ENCODE results near the gene VPS37C.

Gene VPS37C

DNA sequence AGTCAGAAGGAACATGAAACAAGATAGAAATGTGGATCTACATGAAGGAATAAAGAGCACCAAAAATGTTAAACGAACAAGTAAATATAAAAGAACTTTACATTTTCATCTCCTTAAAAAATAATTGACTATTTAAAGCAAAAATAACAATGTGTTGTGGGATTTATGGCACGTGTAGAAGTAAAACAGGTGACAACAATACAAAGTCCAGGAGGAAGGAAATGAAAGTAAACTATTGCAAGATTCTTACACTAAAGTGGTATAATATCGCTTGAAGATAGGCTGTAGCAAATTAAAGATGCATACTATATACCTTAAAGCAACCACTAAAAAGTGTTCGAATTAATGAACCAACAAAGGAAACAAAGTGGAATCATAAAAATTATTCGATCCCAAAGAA, 5.5 kb downstream of the VPS37C start:
- H3K4me3 ChIP-seq (ENCODE audit: low read depth, low read length) = no peak overlapping the region

DNA sequence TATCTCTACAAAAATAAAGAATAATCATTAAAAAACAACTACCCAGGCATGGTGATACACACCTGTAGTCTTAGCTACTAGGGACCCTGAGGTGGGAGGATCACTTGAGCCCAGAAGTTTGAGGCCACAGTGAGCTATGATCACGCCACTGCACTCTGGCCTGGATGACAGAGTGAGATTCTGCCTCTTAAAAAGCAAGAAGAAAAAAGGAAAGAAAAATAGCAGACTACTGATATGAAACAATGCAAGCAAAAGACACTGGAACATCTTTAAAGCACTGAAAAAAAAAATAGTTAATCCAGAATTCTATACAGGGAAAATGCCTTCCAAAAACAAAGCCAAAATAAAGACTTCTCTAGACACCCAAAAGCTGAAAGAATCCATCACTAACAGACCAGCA, 5.9 kb downstream of the VPS37C start:
- H3K4me3 ChIP-seq (ENCODE audit: low read depth, low read length) = no peak overlapping the region

DNA sequence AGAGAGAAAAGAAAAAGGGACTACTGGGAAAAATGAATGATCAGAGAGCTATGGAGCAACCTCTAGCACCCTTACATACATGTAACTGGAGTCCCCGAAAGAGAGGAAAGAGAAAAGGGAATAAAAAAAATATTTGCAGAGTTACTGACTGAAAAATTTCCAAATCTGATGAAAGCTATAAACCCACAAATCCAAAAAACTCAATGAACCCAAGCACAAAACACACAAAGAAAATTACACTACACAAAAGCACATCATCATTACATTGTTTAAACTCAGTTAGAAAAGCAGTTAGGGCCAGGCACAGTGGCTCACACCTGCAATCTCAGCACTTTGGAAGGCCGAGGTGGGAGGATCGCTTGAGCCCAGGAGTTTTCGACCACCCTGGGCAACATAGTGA, 6.7 kb downstream of the VPS37C start:
- H3K4me3 ChIP-seq (ENCODE audit: low read depth, low read length) = no peak overlapping the region

DNA sequence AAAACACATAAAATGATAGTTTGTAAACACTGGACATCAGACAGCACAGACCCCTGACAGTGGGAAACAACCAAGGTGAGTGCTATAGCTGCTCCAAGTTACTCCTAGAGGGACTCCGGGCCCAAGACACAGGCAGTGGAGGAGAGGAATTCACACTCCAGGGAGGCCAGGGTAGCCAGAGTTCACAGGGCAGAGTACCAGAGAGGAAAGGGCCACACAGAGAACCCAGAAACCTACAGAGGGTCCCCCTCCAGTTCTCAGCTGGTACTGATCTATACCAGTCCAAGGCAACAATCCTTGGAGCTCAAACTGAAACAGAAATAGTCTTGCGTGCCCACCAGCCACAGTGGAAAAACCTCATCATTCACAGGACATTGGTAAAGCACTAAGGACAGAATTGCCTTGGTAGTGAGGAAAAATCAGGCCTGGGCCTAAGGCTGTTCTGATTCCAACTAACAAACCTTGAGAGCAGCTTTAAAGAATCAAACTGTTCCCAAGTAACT, 7.6 kb downstream of the VPS37C start:
- no peak overlapping the region for H3K4me3 ChIP-seq (ENCODE audit: low read depth, low read length)

DNA sequence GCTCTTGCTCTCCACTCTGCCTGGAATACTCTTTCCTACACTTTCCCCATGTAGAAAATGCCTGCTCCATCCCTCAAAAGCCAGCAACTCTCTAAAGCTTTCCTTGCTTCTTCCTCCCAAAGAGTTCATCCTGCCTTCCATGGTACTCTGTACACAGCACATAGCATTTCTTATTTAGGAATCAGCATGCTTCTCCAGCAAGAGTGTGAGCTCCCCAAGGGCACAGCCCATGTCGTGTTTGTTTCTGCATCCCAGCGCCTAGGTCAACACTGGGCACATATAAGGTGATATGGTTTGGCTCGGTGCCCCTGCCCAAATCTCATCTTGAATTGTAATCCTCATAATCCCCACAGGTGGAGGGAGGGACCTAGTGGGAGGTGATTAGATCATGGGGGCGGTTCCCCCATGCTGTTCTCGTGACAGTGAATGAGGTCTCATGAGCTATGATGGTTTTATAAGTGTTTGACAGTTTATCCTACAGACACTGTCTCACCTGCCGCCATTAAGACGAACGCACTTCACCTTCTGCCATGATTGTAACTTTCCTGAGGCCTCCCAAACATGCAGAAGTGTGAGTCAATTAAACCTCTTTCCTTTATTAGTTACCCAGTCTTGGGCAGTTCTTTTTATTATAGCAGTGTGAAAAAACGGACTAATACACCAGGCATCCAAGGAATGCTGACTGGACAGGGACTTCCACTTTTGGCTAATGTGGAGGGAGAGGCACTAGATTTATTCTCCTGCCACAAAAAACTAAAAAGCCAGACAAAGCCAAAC, 8.2 kb downstream of the VPS37C start:
- no peak overlapping the region for H3K4me3 ChIP-seq (ENCODE audit: low read depth, low read length)

DNA sequence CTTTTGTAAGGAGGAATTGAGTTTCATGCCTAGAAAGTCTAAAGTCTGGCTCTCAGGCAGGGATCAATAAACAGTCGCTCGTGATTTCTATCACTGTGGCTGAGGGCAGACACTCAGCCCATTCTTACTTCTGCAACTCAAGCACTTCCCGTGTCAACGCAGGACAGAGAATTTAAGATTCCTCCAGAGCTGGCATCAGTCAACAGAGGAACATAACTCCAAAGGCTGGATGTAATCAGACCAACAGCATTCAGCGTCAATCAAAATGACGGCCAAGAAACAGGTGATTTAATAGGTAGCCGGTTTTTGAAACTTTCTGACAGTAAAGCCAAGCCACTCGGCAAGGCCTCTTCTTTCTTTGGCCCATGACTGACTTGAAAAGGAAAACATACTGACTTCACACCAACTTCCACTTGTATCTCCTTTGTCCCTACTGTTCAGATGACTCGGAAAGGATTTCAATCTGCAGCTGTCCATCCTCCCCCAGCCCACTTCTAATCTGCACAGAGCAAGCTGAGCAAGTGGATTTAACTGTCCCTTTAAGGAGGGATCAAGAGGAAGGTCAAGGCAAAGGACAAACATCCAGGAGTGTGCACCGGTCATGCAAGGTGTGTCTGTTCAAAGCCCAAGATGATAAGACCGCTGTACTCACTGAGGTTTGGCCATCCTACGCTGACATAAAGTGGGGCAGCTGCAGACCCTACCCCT, 9.5 kb downstream of the VPS37C start:
- no peak overlapping the region for H3K4me3 ChIP-seq (ENCODE audit: low read depth, low read length)

DNA sequence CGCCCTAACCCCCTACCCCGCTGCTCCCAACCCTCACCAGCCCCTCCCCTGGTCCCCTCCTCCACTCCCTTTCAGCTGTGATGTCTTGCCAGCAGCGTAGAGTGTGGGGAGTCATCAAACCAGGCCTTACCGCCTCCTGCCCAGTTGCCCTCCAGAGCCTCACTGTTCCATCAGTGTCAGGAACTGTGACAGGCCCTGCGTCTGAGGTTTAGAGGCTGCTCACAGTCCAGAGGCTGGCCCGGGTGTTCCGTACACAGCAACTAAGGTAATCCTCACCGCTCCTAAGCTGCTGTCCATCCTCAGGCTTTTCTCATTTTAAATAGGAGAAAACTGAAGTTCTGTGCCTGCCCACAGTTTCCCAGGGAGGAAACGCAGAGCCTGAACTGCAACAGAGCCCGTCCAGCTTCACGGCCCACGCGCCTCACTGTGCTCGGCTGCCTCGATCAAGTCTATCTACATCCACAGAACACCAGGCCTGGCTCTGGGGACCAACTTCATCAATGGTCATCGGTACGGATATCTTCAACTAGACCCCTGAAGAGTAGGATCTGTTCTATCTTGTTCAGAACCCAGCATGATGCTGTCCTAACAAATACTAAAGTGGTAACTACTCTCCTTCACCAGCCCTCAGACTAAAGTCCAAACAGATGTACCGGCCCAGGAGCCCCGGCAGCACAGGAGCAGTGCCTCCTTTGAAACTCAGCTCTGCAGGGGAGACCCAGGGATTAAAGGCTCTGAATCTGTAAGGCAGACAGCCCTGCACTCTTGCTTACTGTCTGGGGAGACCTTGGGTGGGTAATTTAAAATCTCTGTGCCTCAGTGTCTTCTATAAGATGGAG, 10.3 kb downstream of the VPS37C start:
- no peak overlapping the region for H3K4me3 ChIP-seq (ENCODE audit: low read depth, low read length)

DNA sequence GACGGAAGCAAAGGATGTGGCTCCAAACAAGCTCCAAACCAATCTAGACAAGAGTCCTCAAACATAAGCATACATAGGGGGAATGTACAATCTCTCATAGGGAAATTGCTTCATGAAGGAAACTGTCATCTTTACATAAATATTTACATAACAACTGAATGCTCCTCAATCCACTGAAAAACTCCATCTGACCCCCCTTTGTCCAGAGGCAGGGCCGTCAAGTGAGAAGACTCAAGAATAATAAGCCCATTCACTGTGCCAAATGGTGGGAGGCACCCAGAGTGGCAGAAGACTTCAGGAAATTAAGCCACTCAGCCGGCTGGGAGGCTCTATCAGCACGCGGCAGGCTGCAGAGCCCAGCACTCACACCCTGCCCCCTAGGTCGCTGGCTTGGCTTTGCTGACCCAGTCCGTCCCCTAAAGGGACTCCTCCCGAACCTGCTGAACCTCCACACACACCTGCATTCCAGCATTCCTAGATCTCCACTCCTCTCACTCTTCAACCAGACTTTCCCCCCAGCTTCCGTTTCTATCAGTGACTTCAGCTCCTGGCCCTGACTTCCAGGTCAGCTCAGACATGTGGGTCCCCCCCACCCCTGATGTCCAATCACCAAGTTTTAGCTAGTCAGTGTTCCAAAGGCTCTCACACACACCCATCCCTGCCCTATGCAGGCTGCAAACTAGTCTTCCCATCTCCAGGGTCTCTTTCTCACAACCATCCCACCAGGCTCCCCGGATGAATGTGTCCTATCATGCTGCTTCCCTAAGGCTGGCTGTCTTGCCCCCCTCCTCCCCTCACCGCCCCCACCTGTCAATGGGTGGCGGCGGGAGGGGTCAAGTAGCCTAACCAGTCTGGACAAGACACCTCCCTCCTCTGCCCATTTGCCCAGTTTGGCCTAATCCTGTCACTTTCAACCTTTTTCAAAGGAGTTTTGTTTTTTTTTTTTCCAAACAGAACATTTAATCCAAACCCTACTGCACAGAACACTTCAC, 11.3 kb downstream of the VPS37C start:
- no peak overlapping the region for H3K4me3 ChIP-seq (ENCODE audit: low read depth, low read length)

DNA sequence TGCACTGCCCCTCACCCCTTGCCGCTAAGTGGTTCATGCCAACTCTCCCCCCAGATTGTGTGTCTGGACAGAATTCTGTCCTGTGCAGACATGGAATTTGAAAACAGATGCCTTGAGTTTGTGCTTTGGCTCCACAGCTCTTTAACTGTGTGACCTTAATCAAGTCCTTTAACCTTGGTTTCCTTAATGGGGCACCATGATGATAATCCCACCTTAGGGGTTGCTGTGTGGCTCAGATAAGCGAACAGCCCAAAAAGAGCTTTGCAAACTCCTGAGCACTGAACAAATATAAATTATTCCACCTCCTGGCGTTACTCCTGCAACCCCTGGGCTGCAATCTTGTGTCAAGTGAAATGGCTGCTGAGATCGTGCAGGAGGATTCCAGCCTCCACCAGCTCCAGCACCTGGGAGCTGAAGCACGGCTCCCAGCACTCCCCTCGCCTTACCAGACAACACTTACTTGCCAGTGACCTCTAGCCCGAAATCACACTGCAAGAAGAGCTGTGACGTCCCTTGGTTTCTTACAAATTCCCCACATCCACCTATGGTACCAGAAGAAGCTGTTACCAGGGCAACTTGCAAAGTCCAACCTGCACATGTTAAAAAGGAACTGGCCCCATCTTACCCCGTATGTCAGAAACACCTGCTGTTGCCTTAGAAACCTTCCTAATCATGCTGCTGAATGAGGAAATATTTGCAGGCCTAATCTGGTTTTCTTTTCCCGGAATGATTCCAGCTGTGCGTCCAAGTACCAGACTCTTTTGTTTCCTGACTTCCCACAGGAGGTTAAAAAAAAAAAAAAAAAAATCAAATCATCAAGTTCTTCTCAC, 13.2 kb downstream of the VPS37C start:
- no peak overlapping the region for H3K4me3 ChIP-seq (ENCODE audit: low read depth, low read length)

DNA sequence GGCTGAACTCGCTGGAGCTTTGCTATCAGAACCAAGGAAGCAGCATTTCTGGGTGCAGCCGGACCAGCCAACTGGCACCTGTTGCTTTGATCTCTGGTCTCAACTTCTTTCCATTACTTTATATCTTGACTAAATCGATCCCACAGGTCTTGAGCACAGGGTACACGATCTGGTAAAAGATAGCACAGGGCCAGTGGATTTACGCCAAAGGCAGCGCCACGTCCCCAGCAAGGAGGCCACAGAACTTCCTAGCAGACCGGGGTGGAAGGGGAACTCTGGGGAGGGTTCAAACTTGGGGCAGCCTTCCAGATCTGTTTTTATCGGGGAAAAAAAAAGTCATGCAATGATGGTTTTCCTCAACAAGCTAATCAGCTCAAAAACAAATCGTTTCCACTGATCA, 14.0 kb downstream of the VPS37C start:
- no peak overlapping the region for H3K4me3 ChIP-seq (ENCODE audit: low read depth, low read length)

DNA sequence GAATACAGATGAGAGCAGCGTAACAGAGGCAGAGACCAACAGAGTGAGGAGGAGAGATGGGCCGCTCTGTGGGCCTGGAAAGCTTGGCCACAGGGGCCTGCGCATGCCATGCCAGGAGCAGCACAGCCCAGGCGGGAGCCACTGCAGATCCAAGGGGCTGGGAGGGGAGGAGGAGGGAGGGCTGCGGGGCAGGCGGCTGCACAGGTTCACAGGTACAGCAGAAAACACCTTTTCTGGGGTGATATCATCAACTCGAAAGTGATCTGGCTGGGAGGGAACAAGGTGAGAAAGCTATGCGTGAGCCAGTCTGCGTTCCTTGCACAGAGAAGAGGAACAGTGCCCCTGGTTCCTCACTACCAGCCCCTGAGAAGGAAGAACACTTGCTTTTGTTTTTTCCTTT, 14.8 kb downstream of the VPS37C start:
- H3K4me3 ChIP-seq (ENCODE audit: low read depth, low read length) = no peak overlapping the region

DNA sequence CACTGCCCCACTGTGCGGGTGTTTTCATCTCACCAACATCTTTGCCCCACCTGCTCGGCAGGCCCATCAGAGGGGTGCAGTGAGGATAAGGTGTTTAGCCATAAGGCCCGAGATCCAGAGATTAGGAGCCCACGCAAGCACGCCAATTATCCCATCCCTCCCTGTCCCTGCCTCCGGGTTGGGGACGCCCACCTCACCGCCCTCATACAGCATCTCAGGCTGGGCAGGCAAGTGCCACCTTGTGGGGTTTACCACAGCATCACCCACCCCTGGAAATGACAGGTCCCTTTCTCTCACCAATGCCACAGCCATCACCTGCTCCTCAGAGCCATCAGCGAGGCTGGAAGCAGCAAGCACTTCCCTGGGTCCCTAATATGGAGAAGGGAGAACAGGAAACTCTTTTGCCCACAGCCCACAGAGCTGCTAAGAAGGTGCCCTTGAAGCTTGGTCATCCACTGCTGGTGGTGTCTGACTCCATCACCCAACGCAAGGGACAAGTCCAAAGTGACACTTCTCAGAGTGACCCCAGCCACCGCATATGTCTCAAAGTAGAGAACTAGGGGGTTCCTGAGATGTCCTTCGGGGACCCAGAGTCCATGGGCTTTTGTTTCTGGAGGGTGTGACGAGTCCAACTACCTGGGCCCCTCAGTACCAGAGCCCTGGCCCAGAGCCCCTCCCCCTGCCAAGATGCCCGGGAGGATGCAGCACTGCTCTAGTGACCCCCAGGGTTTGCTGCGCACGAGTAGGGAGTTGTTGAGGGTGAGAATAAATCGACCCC, 15.8 kb downstream of the VPS37C start:
- no peak overlapping the region for H3K4me3 ChIP-seq (ENCODE audit: low read depth, low read length)

DNA sequence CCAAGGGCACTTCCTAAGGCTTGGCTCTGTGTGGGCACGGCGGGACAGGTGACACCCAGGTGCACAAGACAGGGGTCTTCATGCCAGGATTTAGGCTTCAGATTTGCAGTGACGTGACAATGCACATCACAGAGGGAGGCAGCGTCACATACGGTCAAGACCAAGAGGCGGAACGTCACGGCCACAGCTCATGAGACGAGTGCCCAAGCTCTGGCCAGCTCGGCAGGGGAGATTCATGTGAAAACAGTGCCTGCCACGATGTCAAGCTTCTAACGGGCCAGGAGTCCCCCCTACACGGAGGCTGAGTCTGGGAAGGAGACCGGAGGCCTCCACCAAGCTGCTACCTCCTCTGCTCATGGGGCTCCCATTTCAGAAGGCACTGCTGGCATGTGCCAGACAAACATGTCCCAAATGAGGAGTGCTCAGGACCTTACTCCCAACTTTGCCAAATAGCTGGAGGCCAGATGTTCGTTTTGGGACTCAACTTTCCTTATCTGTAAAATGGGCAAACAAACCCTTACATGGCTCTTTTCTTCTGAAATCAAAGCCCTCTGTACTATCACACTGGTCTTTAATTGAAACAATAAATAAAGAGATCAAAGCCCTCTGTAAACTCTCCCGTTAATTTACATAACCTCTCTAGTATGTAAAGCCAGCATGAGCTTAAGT, 16.6 kb downstream of the VPS37C start:
- no peak overlapping the region for H3K4me3 ChIP-seq (ENCODE audit: low read depth, low read length)

DNA sequence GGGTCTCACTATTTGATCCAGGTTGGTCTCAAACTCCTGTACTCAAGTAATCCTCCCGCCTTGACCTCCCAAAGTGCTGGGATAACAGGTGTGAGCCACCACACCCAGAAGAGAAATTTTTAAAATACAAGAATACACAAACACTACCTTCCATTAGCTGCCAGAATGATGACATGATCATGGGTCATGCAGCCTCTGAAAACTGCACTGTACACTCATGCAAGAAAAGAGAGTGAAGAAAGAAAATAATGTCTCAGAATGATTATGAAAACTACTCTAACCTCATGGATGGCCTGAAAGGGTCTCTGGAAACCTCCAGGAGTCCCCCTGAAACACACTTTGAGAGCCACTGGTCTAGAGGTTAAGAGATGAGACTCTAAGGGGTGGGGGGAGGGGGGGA, 18.8 kb downstream of the VPS37C start:
- H3K4me3 ChIP-seq (ENCODE audit: low read depth, low read length) = no peak overlapping the region

DNA sequence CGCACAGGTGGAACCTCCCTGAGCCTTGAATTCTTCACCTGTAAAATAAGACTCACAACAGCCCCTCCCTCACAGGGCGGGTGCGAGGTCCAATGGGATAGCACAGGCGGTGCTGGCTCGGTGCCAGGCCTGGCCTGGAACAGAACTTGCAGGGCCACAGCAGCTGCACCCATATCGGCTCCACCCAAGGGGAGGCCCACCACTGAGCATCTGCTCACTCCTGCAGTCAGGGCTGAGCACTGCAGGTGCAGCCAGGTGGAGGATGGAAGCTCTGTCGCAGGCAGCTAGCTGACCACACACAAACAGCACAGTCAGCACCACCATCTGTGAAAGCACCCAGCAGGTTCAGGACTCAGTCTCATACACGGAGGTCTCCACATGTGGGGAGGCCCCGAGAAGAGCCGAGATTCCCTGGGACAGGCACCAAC, 19.6 kb downstream of the VPS37C start:
- H3K4me3 ChIP-seq (ENCODE audit: low read depth, low read length) = no peak overlapping the region

DNA sequence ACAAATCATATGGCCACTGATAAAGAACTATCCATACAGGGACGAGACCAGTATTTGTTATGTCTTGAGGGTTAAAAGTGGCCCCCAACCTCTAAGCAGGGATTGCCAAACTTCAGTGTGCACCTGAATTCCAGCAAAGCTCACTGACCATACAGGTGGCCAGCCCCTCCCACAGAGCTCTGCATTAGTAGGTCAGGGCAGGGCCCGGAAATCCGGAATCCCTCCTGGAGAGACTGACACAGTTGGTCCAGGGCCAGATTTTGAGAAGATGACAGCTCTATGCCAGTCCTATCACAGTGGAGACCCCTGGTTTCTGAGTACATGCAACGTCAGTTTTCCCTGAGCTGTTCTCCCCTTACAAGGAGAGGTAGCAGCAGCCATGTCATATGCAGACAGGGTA, 20.8 kb downstream of the VPS37C start:
- H3K4me3 ChIP-seq (ENCODE audit: low read depth, low read length) = no peak overlapping the region

DNA sequence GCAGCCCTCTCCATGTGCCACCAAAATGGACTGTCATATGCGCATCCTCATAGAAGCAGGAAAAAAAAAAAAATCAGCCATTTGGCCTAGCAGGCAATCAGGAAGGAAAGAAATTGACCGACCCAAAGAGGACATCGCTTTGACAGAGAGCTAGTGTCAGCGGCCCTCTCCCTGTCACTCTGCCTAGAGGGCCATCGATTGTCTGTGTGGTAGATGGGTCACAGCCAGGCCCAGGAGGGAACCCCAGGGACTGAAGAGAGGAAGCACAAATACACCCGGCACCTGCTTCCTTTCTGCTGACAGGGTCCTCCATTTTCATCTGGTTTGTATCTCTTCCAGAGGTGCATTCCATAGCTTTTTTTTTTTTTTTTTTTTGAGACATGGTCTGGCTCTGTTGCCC, 21.8 kb downstream of the VPS37C start:
- no peak overlapping the region for H3K4me3 ChIP-seq (ENCODE audit: low read depth, low read length)

DNA sequence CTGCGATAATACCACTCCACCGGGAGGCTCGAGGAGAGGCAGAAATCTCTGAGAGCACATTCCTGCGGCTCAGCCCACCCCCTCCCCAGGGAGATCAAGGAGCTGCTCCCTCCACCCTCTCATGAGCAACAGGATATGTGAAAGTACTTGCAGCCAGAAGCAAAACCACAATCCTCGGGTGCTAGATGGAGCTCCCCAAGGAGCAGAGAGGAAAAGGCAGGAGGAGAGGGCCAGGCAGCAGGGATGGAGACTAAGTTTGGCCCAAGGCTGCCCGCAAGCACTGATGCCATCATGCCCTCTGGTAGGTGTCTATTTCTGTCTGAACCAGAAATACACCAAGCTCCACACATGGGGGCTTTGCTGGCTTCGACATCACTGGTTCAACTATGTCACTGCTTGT, 22.3 kb downstream of the VPS37C start:
- H3K4me3 ChIP-seq (ENCODE audit: low read depth, low read length) = no peak overlapping the region

Data from iPS-11a (cell line).